Neural cell (in vitro differentiated cells): ENCODE data around the gene NACC1. TPM values are rescaled to one million over a fixed set of nuclear protein-coding genes. Genes with fewer than 3 reads are reported as not detected.
"Not testable (repeated sequence)": the region's sequence is repeated elsewhere in the genome, so short reads cannot be mapped to it uniquely, and the experiment has no call there.

Experiments
- H2AFZ ChIP-seq: fragments of 200-600, 300-800 bp; sonication (generic), shearing (Covaris generic); 2 replicates; pipeline ENCODE4 v1.6.0; 2014; ENCODE audit warnings: low read depth, mild to moderate bottlenecking, antibody characterized with exemption, low read length, moderate library complexity
- H3F3A ChIP-seq: fragments of 200-600 bp; shearing (Covaris generic); 2 replicates; pipeline ENCODE4 v1.6.1; 2016; ENCODE audit warnings: mild to moderate bottlenecking, moderate library complexity, mixed read lengths, antibody characterized with exemption, low read length; ENCODE audit not compliant: insufficient read depth, poor library complexity, severe bottlenecking
- H3K27ac ChIP-seq: fragments of 200-600, 300-800 bp; sonication (generic), shearing (Covaris generic); 2 replicates; pipeline ENCODE4 v1.5.1; 2014; ENCODE audit warnings: mild to moderate bottlenecking, low read length, moderate library complexity
- H3K27me3 ChIP-seq: fragments of 300-800, 200-600 bp; sonication (generic), shearing (Covaris generic); 2 replicates; pipeline ENCODE4 v1.6.0; 2014; ENCODE audit warnings: mild to moderate bottlenecking, low read depth, low read length, moderate library complexity; ENCODE audit not compliant: insufficient read depth
- H3K36me3 ChIP-seq: fragments of 300-800, 200-600 bp; sonication (generic), shearing (Covaris generic); 2 replicates; pipeline ENCODE4 v1.5.1; 2014; ENCODE audit warnings: mild to moderate bottlenecking, antibody characterized with exemption, low read length, moderate library complexity; ENCODE audit not compliant: insufficient read depth
- H3K4me2 ChIP-seq: fragments of 300-800, 200-600 bp; sonication (generic), shearing (Covaris generic); 2 replicates; pipeline ENCODE4 v1.6.0; 2014; ENCODE audit warnings: mild to moderate bottlenecking, low read length
- H3K4me3 ChIP-seq: fragments of 300-800, 200-600 bp; sonication (generic), shearing (Covaris generic); 2 replicates; pipeline ENCODE4 v1.5.1; 2014; ENCODE audit warnings: mild to moderate bottlenecking, low read length, moderate library complexity
- H3K79me2 ChIP-seq: fragments of 200-600 bp; shearing (Covaris generic); replicated peaks from 2 replicates; pipeline ENCODE4 v1.6.0; 2014; ENCODE audit warnings: mild to moderate bottlenecking, low read length, moderate library complexity; ENCODE audit not compliant: insufficient read depth
- H3K9ac ChIP-seq: fragments of 300-800, 200-600 bp; sonication (generic), shearing (Covaris generic); 2 replicates; pipeline ENCODE4 v1.6.1; 2016; ENCODE audit warnings: mild to moderate bottlenecking, low read length, mixed read lengths
- H3K9me2 ChIP-seq: fragments of 200-600 bp; shearing (Covaris generic); 2 replicates; pipeline ENCODE4 v1.6.1; 2016; ENCODE audit warnings: mild to moderate bottlenecking, low read length, mixed read lengths; ENCODE audit not compliant: insufficient read depth
- H3K9me3 ChIP-seq: fragments of 200-600, 300-800 bp; sonication (generic), shearing (Covaris generic); 2 replicates; pipeline ENCODE4 v1.6.1; 2016; ENCODE audit warnings: mild to moderate bottlenecking, mixed run types, low read length, moderate library complexity, mixed read lengths
- H4K20me1 ChIP-seq: fragments of 200-600 bp; shearing (Covaris generic); 2 replicates; pipeline ENCODE4 v1.6.1; 2016; ENCODE audit warnings: mild to moderate bottlenecking, mixed run types; ENCODE audit not compliant: insufficient read depth
- EZH2 ChIP-seq: fragments of 200-600, 300-800 bp; shearing (Covaris generic), sonication (generic); IDR thresholded peaks from 2 replicates; pipeline ENCODE4 v1.6.1; 2014; ENCODE audit warnings: antibody characterized with exemption, low read length, borderline replicate concordance, mild to moderate bottlenecking; ENCODE audit not compliant: insufficient read depth, poor library complexity, severe bottlenecking
- POLR2AphosphoS5 ChIP-seq: IDR thresholded peaks from 2 replicates; pipeline ENCODE4 v1.6.1; 2012
- polyA plus RNA-seq: library from polyadenylated mRNA; depleted of rRNA; stranded (reverse); fragments of >200 nt; gene quantifications from 2 replicates; pipeline ENCODE4 v1.2.3, GENCODE V29; 2014
- TF ChIP-seq, protein P1 (sequence below): fragments of 450-650 bp; IDR thresholded peaks from 2 replicates; pipeline ENCODE4 v1.5.1; 2014; ENCODE audit warnings: antibody characterized with exemption, mild to moderate bottlenecking, moderate library complexity; ENCODE audit not compliant: poor library complexity, severe bottlenecking

Gene NACC1
- polyA plus RNA-seq, 1 donor from 2014 or later, result 16.1 TPM

DNA sequence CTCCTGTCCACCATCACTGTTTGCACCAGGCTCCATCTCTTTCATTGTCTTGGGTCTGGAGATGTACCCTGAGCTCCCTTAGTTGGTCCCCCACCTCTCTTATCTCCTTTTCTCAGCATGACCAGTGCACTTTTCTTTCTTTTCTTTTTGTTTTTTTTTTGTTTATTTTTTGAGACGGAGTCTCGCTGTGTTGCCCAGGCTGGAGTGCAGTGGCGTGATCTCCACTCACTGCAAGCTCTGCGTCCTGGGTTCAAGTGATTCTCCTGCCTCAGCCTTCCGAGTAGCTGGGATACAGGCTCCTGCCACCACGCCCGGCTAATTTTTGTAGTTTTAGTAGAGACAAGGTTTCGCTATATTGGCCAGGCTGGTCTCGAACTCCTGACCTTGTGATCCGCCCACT, 60.2 kb downstream of the NACC1 start:
- not testable (repeated sequence) for H2AFZ ChIP-seq, H3K9ac ChIP-seq, H3K27me3 ChIP-seq, H3K36me3 ChIP-seq, H3K9me2 ChIP-seq, H3K4me2 ChIP-seq, H3F3A ChIP-seq, H3K79me2 ChIP-seq, H3K9me3 ChIP-seq, H4K20me1 ChIP-seq, H3K4me3 ChIP-seq, H3K27ac ChIP-seq

DNA sequence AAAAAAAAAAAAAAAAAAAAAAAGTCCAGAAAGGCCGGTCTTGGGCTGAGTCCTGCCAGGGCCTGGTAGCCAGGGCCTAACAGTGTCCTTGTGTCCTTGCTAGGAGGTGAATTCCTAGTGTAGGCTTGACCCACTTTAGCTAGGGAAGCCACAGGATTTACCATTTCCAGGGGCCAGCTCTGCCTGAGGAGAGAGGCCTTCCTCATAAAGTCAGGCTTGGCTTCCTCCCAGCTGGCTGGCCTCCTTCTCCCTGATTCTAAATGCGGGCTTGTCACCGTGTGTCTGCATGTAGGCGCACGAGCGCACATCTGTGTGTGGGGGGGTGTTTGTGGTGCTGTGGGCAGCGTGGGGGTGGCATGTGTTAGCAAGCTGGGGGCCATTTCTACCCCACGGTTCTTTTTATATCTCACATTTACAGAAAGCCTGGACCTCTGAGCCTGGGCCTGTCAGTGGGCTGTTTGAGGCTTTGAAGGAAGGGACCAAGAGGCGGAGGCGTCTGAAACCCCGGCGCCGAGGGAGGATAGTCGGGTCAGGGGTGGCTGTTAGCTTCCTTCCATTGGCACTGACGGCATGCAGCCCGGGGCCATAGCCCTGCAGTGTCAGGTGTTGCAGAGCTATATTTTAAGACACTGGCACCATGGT, 63.8 kb downstream of the NACC1 start:
- H3K9ac ChIP-seq, result no peak overlapping the region
- no peaks in the 10 kb centered on the region for H3K36me3 ChIP-seq
- H3K9me2 ChIP-seq, result no peaks in the 10 kb centered on the region
- H3K27ac ChIP-seq, result no peak overlapping the region
- no peaks in the 10 kb centered on the region for H3K79me2 ChIP-seq
- no peak for TF ChIP-seq EZH2
- TF ChIP-seq, protein P1, sequence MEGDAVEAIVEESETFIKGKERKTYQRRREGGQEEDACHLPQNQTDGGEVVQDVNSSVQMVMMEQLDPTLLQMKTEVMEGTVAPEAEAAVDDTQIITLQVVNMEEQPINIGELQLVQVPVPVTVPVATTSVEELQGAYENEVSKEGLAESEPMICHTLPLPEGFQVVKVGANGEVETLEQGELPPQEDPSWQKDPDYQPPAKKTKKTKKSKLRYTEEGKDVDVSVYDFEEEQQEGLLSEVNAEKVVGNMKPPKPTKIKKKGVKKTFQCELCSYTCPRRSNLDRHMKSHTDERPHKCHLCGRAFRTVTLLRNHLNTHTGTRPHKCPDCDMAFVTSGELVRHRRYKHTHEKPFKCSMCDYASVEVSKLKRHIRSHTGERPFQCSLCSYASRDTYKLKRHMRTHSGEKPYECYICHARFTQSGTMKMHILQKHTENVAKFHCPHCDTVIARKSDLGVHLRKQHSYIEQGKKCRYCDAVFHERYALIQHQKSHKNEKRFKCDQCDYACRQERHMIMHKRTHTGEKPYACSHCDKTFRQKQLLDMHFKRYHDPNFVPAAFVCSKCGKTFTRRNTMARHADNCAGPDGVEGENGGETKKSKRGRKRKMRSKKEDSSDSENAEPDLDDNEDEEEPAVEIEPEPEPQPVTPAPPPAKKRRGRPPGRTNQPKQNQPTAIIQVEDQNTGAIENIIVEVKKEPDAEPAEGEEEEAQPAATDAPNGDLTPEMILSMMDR, result no peak
- no peak for TF ChIP-seq POLR2AphosphoS5
- no peak overlapping the region for H3K4me3 ChIP-seq
- no peaks in the 10 kb centered on the region for H3K9me3 ChIP-seq
- H3K4me2 ChIP-seq, result no peak overlapping the region
- H2AFZ ChIP-seq, result no peak overlapping the region
- H4K20me1 ChIP-seq, result no peaks in the 10 kb centered on the region
- no peaks in the 10 kb centered on the region for H3K27me3 ChIP-seq
- H3F3A ChIP-seq, result no peaks in the 10 kb centered on the region

DNA sequence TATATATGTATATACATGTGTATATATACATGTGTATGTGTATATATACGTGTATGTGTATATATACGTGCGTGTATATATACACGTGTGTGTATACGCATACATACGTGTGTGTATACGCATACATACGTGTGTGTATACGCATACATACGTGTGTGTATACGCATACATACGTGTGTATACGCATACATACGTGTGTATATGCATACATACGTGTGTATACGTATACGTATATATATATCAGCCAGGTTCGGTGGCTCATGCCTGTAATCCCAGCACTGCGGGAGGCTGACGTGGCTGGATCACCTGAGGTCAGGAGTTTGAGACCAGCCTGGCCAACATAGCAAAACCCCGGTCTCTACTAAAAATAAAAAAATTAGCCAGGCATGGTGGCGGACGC, 66.9 kb downstream of the NACC1 start:
- not testable (repeated sequence) for H3K9me2 ChIP-seq, H3K4me3 ChIP-seq, H3K36me3 ChIP-seq, H3K79me2 ChIP-seq, H3K27me3 ChIP-seq, H4K20me1 ChIP-seq, H3F3A ChIP-seq, H3K27ac ChIP-seq, H2AFZ ChIP-seq, H3K9me3 ChIP-seq, H3K9ac ChIP-seq, H3K4me2 ChIP-seq

DNA sequence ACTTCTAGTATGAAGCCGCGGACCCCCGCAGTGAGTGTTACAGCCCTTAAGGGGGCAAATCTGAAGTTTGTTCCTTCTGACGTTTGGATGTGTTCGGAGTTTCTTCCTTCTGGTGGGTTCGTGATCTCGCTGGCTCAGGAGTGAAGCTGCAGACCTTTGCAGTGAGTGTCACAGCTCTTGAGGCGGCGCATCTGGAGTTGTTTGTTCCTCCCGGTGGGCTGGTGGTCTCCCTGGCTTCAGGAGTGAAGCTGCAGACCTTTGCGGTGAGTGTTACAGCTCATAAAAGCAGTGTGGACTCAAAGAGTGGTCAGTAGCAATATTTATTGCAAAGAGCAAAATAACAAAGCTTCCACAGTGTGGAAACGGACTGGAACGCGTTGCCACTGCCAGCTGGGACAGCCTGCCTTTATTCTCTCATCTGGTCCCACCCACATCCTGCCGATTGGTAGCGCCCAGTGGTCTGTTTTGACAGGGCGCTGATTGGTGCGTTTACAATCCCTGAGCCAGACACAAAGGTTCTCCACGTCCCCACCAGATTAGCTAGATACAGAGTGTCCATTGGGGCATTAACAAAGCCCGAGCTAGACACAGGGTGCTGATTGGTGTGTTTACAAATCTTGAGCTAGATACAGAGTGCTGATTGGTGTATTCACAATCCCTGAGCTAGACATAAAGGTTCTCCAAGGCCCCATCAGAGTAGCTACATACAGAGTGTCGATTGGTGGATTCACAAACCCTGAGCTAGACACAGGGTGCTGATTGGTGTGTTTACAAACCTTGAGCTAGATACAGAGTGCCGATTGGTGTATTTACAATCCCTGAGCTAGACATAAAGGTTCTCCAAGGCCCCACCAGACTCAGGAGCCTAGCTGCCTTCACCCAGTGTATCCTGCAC, 67.9 kb downstream of the NACC1 start:
- not testable (repeated sequence) for H3K4me3 ChIP-seq, H3K9me3 ChIP-seq, H4K20me1 ChIP-seq, H3K9me2 ChIP-seq, H3F3A ChIP-seq, H3K79me2 ChIP-seq, H3K4me2 ChIP-seq, H3K9ac ChIP-seq, H3K27me3 ChIP-seq, H2AFZ ChIP-seq, H3K36me3 ChIP-seq, H3K27ac ChIP-seq

DNA sequence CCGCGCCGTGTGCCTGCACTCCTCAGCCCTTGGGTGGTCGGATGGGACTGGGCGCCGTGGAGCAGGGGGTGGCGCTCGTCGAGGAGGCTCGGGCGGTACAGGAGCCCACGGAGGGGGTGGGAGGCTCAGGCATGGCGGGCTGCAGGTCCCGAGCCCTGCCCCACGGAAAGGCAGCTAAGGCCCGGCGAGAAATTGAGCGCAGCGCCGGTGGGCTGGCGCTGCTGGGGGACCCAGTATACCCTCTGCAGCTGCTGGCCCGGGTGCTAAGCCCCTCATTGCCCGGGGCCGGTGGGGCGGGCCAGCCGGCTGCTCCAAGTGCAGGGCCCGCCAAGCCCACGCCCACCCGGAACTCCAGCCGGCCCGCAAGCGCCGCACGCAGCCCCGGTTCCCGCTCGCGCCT, 68.6 kb downstream of the NACC1 start:
- not testable (repeated sequence) for H3K27ac ChIP-seq, H3K9me3 ChIP-seq, H2AFZ ChIP-seq, H3K4me2 ChIP-seq, H3K4me3 ChIP-seq, H3K9ac ChIP-seq, H3K36me3 ChIP-seq, H3K27me3 ChIP-seq, H4K20me1 ChIP-seq, H3F3A ChIP-seq, H3K79me2 ChIP-seq, H3K9me2 ChIP-seq
